Neural progenitor cell (in vitro differentiated cells): Measurements from ENCODE around the gene GDAP2. TPM values are rescaled to one million over a fixed set of nuclear protein-coding genes. Genes with fewer than 3 reads are reported as not detected.

Experiments
- DNase-seq: peaks from one replicate; pipeline ENCODE4 v3.0.0-alpha.2; 2016; ENCODE audit warnings: low spot score
- H2AFZ ChIP-seq: fragments of 200-600 bp; sonication (generic); replicated peaks from 2 replicates; pipeline ENCODE4 v1.6.1; 2016; ENCODE audit warnings: antibody characterized with exemption
- H3F3A ChIP-seq: fragments of 200-600 bp; sonication (generic); 2 replicates; pipeline ENCODE4 v1.6.1; 2016; ENCODE audit warnings: antibody characterized with exemption, low read depth
- H3K27ac ChIP-seq: fragments of 200-600 bp; sonication (generic); 2 replicates; pipeline ENCODE4 v1.5.1; 2016; ENCODE audit warnings: mild to moderate bottlenecking
- H3K27me3 ChIP-seq: fragments of 200-600 bp; sonication (generic); 2 replicates; pipeline ENCODE4 v1.6.1; 2016; ENCODE audit warnings: mild to moderate bottlenecking, moderate library complexity
- H3K36me3 ChIP-seq: fragments of 200-600 bp; sonication (generic); 2 replicates; pipeline ENCODE4 v1.5.1; 2016
- H3K4me1 ChIP-seq: fragments of 200-600 bp; sonication (generic); 2 replicates; pipeline ENCODE4 v1.6.1; 2016; ENCODE audit warnings: mixed run types
- H3K4me2 ChIP-seq: fragments of 200-600 bp; sonication (generic); 2 replicates; pipeline ENCODE4 v1.6.1; 2016
- H3K4me3 ChIP-seq: fragments of 200-600 bp; sonication (generic); 2 replicates; pipeline ENCODE4 v1.5.1; 2016
- H3K79me2 ChIP-seq: fragments of 200-600 bp; sonication (generic); 2 replicates; pipeline ENCODE4 v1.6.1; 2016; ENCODE audit warnings: low read depth
- H3K9ac ChIP-seq: fragments of 200-600 bp; sonication (generic); 2 replicates; pipeline ENCODE4 v1.6.1; 2016
- H3K9me3 ChIP-seq: fragments of 200-600 bp; sonication (generic); 2 replicates; pipeline ENCODE4 v1.5.1; 2016; ENCODE audit warnings: low read depth
- H4K20me1 ChIP-seq: fragments of 200-600 bp; sonication (generic); 2 replicates; pipeline ENCODE4 v1.6.1; 2016; ENCODE audit warnings: low read depth
- H3K27ac Mint-ChIP-seq: 3 replicates; pipeline ENCODE4 v1.8.0; 2021; ENCODE audit warnings: mixed read lengths
- H3K27me3 Mint-ChIP-seq: 2 replicates; pipeline ENCODE4 v1.8.0; 2022; ENCODE audit warnings: low read depth, mild to moderate bottlenecking, inconsistent platforms, moderate library complexity, mixed read lengths; ENCODE audit not compliant: insufficient read depth
- H3K36me3 Mint-ChIP-seq: 3 replicates; pipeline ENCODE4 v1.8.0; 2021; ENCODE audit warnings: mixed read lengths
- H3K4me1 Mint-ChIP-seq: 3 replicates; pipeline ENCODE4 v1.8.0; 2021; ENCODE audit warnings: mixed read lengths
- H3K4me3 Mint-ChIP-seq: 3 replicates; pipeline ENCODE4 v1.8.0; 2021; ENCODE audit warnings: mild to moderate bottlenecking, moderate library complexity, mixed read lengths
- H3K9me3 Mint-ChIP-seq: 3 replicates; pipeline ENCODE4 v1.8.0; 2020; ENCODE audit warnings: mixed read lengths
- EZH2 ChIP-seq: fragments of 200-600 bp; sonication (generic); IDR thresholded peaks from 2 replicates; pipeline ENCODE4 v1.6.1; 2017; ENCODE audit warnings: antibody characterized with exemption, mild to moderate bottlenecking, moderate library complexity
- EZH2phosphoT487 ChIP-seq: fragments of 200-600 bp; sonication (generic); IDR thresholded peaks from 2 replicates; pipeline ENCODE4 v1.6.1; 2017; ENCODE audit warnings: antibody characterized with exemption
- total RNA-seq: library from RNA; depleted of rRNA; stranded (reverse); fragments of >200 nt; gene quantifications from 2 replicates; pipeline ENCODE4 v1.2.3, GENCODE V29; 2015; ENCODE audit warnings: low replicate concordance
- TF ChIP-seq, protein P1 (sequence below): fragments of 200-600 bp; sonication (generic); IDR thresholded peaks from 2 replicates; pipeline ENCODE4 v1.5.1; 2017; ENCODE audit warnings: antibody characterized with exemption, mild to moderate bottlenecking

GDAP2 gene
- total RNA-seq, 1 donor from 2014 or later = 32.0 TPM

- Histone ChIP-seq H3K79me2 (no peaks in the 10 kb centered on the region), H3K27me3 (no peaks in the 10 kb centered on the region), H4K20me1 (no peaks in the 10 kb centered on the region), H3K4me1 (no peaks in the 10 kb centered on the region), H3F3A (peaks cover 7% of the 10 kb centered on the region), H3K4me2 (no peak overlapping the region), H3K4me3 (no peak overlapping the region), H3K9me3 (no peaks in the 10 kb centered on the region), H3K27ac (no peak overlapping the region), H2AFZ (no peak overlapping the region), H3K36me3 (peaks cover 3% of the 10 kb centered on the region), H3K9ac (no peak overlapping the region)
- Mint-ChIP-seq H3K27ac (no peak overlapping the region), H3K27me3 (no peaks in the 10 kb centered on the region), H3K36me3 (peaks cover 5% of the 10 kb centered on the region), H3K9me3 (no peaks in the 10 kb centered on the region), H3K4me3 (no peak overlapping the region), H3K4me1 (no peaks in the 10 kb centered on the region)
- DNase-seq = no peak
- TF ChIP-seq EZH2 (no peak), EZH2phosphoT487 (no peak)
- TF ChIP-seq, protein P1, sequence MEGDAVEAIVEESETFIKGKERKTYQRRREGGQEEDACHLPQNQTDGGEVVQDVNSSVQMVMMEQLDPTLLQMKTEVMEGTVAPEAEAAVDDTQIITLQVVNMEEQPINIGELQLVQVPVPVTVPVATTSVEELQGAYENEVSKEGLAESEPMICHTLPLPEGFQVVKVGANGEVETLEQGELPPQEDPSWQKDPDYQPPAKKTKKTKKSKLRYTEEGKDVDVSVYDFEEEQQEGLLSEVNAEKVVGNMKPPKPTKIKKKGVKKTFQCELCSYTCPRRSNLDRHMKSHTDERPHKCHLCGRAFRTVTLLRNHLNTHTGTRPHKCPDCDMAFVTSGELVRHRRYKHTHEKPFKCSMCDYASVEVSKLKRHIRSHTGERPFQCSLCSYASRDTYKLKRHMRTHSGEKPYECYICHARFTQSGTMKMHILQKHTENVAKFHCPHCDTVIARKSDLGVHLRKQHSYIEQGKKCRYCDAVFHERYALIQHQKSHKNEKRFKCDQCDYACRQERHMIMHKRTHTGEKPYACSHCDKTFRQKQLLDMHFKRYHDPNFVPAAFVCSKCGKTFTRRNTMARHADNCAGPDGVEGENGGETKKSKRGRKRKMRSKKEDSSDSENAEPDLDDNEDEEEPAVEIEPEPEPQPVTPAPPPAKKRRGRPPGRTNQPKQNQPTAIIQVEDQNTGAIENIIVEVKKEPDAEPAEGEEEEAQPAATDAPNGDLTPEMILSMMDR = no peak
Observed at GRCh38 chr1:117894078-117894477, 35.3 kb downstream of the GDAP2 start.

DNA sequence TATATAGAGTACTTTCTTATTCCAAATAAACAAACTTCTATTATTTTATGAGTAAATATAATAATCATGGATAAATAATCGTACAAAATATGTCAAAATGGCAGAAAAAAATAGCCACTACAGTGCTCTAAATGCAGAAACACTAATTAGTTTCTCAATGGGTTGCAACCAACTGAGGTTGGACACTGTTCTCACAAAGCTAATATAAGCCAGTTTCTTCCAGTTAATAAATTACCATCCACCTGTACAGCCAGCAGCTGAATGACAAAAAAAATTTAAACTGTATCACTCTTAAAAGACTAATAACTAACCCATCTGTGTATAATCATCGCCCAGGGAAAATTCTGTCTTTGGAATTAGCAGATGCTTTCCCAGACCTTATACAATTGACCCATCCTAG lies 36.9 kb downstream of the GDAP2 start:
- no peak for DNase-seq
- Mint-ChIP-seq H3K27me3 (no peaks in the 10 kb centered on the region), H3K4me1 (no peaks in the 10 kb centered on the region), H3K27ac (no peak overlapping the region), H3K9me3 (no peaks in the 10 kb centered on the region), H3K36me3 (peaks cover 3% of the 10 kb centered on the region), H3K4me3 (no peak overlapping the region)
- Histone ChIP-seq H3K27ac (no peak overlapping the region), H3F3A (peaks cover 7% of the 10 kb centered on the region), H3K9me3 (no peaks in the 10 kb centered on the region), H3K4me3 (no peak overlapping the region), H3K4me1 (no peaks in the 10 kb centered on the region), H3K79me2 (no peaks in the 10 kb centered on the region), H3K9ac (no peak overlapping the region), H4K20me1 (no peaks in the 10 kb centered on the region), H2AFZ (no peak overlapping the region), H3K36me3 (peaks cover 3% of the 10 kb centered on the region), H3K4me2 (no peak overlapping the region), H3K27me3 (no peaks in the 10 kb centered on the region)
- TF ChIP-seq EZH2phosphoT487 (no peak), EZH2 (no peak)
- TF ChIP-seq, protein P1 = no peak

GRCh38 chr1:117890452-117890851 lies 39.0 kb downstream of the GDAP2 start:
- Histone ChIP-seq H4K20me1 (no peaks in the 10 kb centered on the region), H3K4me1 (no peaks in the 10 kb centered on the region), H3K27ac (no peak overlapping the region), H3K4me3 (no peak overlapping the region), H3K27me3 (no peaks in the 10 kb centered on the region), H3K9ac (no peak overlapping the region), H3K9me3 (no peaks in the 10 kb centered on the region), H3K4me2 (no peak overlapping the region), H3F3A (no peaks in the 10 kb centered on the region), H2AFZ (no peak overlapping the region), H3K36me3 (no peaks in the 10 kb centered on the region), H3K79me2 (no peaks in the 10 kb centered on the region)
- Mint-ChIP-seq H3K9me3 (no peaks in the 10 kb centered on the region), H3K4me1 (no peaks in the 10 kb centered on the region), H3K27me3 (no peaks in the 10 kb centered on the region), H3K4me3 (no peak overlapping the region), H3K36me3 (no peaks in the 10 kb centered on the region), H3K27ac (no peak overlapping the region)
- DNase-seq = no peak
- no peak for TF ChIP-seq EZH2phosphoT487

DNA sequence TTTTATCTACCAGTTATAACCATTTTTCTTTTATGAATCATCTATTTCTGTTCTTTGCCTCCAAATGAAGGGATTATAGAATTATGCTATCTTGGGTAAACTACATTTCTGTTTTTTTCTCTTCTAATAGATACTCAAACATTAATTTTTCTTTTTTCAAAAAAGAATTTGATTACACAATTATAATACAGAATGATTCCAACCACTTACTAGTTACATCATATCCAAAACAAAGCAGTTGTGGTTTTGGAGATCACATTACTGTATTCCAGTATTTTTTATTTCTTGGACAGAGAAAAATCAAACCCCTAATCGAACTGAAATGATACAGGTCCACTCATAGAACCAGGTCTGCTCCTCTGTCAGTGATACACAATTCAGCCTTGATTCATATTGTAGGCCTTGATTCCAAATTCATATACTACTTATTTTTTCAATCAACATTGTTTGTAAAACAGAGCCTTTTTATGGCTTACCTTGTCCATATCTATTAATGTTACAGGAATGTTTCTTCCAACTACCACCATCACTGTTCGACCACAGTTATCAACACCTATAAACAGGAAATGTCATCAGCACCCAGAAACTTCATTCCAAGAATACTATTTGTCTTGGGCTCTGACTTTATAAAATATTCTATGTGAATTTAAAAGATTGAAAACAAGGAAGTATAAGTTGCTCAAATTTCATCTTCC lies 43.2 kb downstream of the GDAP2 start:
- Histone ChIP-seq H3K9me3 (no peaks in the 10 kb centered on the region), H3K4me2 (no peak overlapping the region), H3K79me2 (no peaks in the 10 kb centered on the region), H3K36me3 (no peaks in the 10 kb centered on the region), H3F3A (no peaks in the 10 kb centered on the region), H3K9ac (no peak overlapping the region), H3K4me1 (no peaks in the 10 kb centered on the region), H3K4me3 (no peak overlapping the region), H3K27me3 (no peaks in the 10 kb centered on the region), H2AFZ (no peak overlapping the region), H4K20me1 (no peaks in the 10 kb centered on the region), H3K27ac (no peak overlapping the region)
- H3K9me3 Mint-ChIP-seq = no peaks in the 10 kb centered on the region
- TF ChIP-seq, protein P1 = no peak
- TF ChIP-seq EZH2 (no peak), EZH2phosphoT487 (no peak)
- no peak overlapping the region for H3K4me3 Mint-ChIP-seq
- no peaks in the 10 kb centered on the region for H3K27me3 Mint-ChIP-seq
- H3K36me3 Mint-ChIP-seq = no peaks in the 10 kb centered on the region
- no peaks in the 10 kb centered on the region for H3K4me1 Mint-ChIP-seq
- no peak for DNase-seq
- no peak overlapping the region for H3K27ac Mint-ChIP-seq
